ENCODE data around the gene PRDM16.
A peak's percentile ranks its signal among the peaks of the same experiment; 100 is the strongest.

Gene PRDM16

GRCh38 chr1:3065396-3065795 lies 3.6 kb upstream of the PRDM16 start (continued):
- TF ChIP-seq ISL1 (CRISPR knock-in tag; IDR thresholded peaks at IDR 0.05) (no peak), ZC3H10 (CRISPR knock-in tag; IDR thresholded peaks at IDR 0.05) (no peak)

GRCh38 chr1:3065797-3066196 lies 3.2 kb upstream of the PRDM16 start:
- no peak for TF ChIP-seq ZFP30 (CRISPR knock-in tag; IDR thresholded peaks at IDR 0.05)
- TF ChIP-seq TOX (CRISPR knock-in tag; IDR thresholded peaks at IDR 0.05; ENCODE audit: borderline replicate concordance) = no peak
- TF ChIP-seq ISL1 (CRISPR knock-in tag; IDR thresholded peaks at IDR 0.05) = no peak
- no peak for TF ChIP-seq CSDC2 (CRISPR knock-in tag; IDR thresholded peaks at IDR 0.05)
- no peak for TF ChIP-seq ARNTL (CRISPR knock-in tag; IDR thresholded peaks at IDR 0.05; ENCODE audit: borderline replicate concordance, low read depth)
- TF ChIP-seq BACH2 (CRISPR knock-in tag; IDR thresholded peaks at IDR 0.05; ENCODE audit: borderline replicate concordance) = no peak
- TF ChIP-seq, protein P1, sequence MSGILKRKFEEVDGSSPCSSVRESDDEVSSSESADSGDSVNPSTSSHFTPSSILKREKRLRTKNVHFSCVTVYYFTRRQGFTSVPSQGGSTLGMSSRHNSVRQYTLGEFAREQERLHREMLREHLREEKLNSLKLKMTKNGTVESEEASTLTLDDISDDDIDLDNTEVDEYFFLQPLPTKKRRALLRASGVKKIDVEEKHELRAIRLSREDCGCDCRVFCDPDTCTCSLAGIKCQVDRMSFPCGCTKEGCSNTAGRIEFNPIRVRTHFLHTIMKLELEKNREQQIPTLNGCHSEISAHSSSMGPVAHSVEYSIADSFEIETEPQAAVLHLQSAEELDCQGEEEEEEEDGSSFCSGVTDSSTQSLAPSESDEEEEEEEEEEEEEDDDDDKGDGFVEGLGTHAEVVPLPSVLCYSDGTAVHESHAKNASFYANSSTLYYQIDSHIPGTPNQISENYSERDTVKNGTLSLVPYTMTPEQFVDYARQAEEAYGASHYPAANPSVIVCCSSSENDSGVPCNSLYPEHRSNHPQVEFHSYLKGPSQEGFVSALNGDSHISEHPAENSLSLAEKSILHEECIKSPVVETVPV (CRISPR knock-in tag; IDR thresholded peaks at IDR 0.05) = no peak
- TF ChIP-seq ZFP3 (CRISPR knock-in tag; IDR thresholded peaks at IDR 0.05) = no peak
- no peak for TF ChIP-seq ZC3H10 (CRISPR knock-in tag; IDR thresholded peaks at IDR 0.05)
- TF ChIP-seq, protein P2, sequence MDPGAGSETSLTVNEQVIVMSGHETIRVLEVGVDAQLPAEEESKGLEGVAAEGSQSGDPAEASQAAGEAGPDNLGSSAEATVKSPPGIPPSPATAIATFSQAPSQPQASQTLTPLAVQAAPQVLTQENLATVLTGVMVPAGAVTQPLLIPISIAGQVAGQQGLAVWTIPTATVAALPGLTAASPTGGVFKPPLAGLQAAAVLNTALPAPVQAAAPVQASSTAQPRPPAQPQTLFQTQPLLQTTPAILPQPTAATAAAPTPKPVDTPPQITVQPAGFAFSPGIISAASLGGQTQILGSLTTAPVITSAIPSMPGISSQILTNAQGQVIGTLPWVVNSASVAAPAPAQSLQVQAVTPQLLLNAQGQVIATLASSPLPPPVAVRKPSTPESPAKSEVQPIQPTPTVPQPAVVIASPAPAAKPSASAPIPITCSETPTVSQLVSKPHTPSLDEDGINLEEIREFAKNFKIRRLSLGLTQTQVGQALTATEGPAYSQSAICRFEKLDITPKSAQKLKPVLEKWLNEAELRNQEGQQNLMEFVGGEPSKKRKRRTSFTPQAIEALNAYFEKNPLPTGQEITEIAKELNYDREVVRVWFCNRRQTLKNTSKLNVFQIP (CRISPR knock-in tag; IDR thresholded peaks at IDR 0.05; ENCODE audit: borderline replicate concordance, low read depth) = no peak
- TF ChIP-seq ZNF8 (CRISPR knock-in tag; IDR thresholded peaks at IDR 0.05) = no peak
- no peak for TF ChIP-seq ZNF565 (CRISPR knock-in tag; conservative IDR thresholded peaks at IDR 0.05; ENCODE audit: low read depth)
- TF ChIP-seq PATZ1 (CRISPR knock-in tag; IDR thresholded peaks at IDR 0.05; ENCODE audit: borderline replicate concordance) = no peak
- no peak for TF ChIP-seq OSR1 (CRISPR knock-in tag; IDR thresholded peaks at IDR 0.05)
- TF ChIP-seq ESRRG (CRISPR knock-in tag; IDR thresholded peaks at IDR 0.05) = no peak
- no peak for TF ChIP-seq RARB (CRISPR knock-in tag; IDR thresholded peaks at IDR 0.05)
- no peak for TF ChIP-seq PPARA (CRISPR knock-in tag; IDR thresholded peaks at IDR 0.05; ENCODE audit: borderline replicate concordance)

DNA sequence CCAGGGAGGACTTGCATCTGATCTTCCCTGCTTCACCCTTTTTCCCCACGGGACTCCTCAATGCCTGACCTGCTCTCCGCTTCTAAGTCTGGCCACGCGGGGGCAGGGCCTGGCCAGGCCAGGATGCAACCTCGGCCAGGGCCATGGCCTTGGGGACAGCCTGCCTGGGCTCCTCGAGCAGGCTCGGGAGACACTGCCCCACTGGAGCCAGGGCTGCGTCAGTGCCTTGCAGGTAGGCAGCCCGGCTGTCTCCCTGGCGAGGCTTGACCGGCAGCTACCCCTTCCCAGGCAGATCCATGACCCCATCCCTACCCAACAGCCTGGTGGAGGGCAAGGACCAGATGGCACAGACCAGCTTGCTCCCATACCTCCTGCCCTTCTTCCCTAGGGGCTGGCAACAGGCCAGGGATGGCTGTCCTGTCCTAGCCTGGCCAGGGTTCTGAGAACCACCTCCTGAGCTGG lies 2.7 kb upstream of the PRDM16 start:
- no peak for TF ChIP-seq ZNF565 (CRISPR knock-in tag; conservative IDR thresholded peaks at IDR 0.05; ENCODE audit: low read depth)
- no peak for TF ChIP-seq RARB (CRISPR knock-in tag; IDR thresholded peaks at IDR 0.05)
- TF ChIP-seq, protein P2 (CRISPR knock-in tag; IDR thresholded peaks at IDR 0.05; ENCODE audit: borderline replicate concordance, low read depth) = no peak
- no peak for TF ChIP-seq TCF4 (CRISPR knock-in tag; IDR thresholded peaks at IDR 0.05; ENCODE audit: borderline replicate concordance)
- no peak for TF ChIP-seq ZFP30 (CRISPR knock-in tag; IDR thresholded peaks at IDR 0.05)
- no peak for TF ChIP-seq PPARA (CRISPR knock-in tag; IDR thresholded peaks at IDR 0.05; ENCODE audit: borderline replicate concordance)
- TF ChIP-seq BACH2 (CRISPR knock-in tag; IDR thresholded peaks at IDR 0.05; ENCODE audit: borderline replicate concordance) = no peak
- TF ChIP-seq OSR1 (CRISPR knock-in tag; IDR thresholded peaks at IDR 0.05) = no peak
- TF ChIP-seq SNAI2 (CRISPR knock-in tag; IDR thresholded peaks at IDR 0.05) = no peak
- TF ChIP-seq PATZ1 (CRISPR knock-in tag; IDR thresholded peaks at IDR 0.05; ENCODE audit: borderline replicate concordance) = no peak
- TF ChIP-seq ZNF8 (CRISPR knock-in tag; IDR thresholded peaks at IDR 0.05) = no peak
- TF ChIP-seq ESRRG (CRISPR knock-in tag; IDR thresholded peaks at IDR 0.05) = no peak
- no peak for TF ChIP-seq CSDC2 (CRISPR knock-in tag; IDR thresholded peaks at IDR 0.05)
- TF ChIP-seq ZNF70 (CRISPR knock-in tag; IDR thresholded peaks at IDR 0.05) = no peak
- ATAC-seq = peak; percentile 82

More at GRCh38 chr1:3065797-3066196, 3.2 kb upstream of the PRDM16 start:
- ATAC-seq = no peak
